Stimulated activated CD8-positive, alpha-beta memory T cell treated with anti-CD3 and anti-CD28 coated beads, Interleukin-4, amount 100 ng/mL, for 4 hours (primary cell): ENCODE data around the gene C17orf58.
"Not testable (repeated sequence)": the region's sequence is repeated elsewhere in the genome, so short reads cannot be mapped to it uniquely, and the experiment has no call there.

ENCODE experiments used
- DNase-seq, 2 donors: peaks; one replicate each; pipeline ENCODE4 v3.0.0-alpha.2; 2020; ENCODE audit warnings: low read depth in 2 of 2, low spot score in 1 of 2

C17orf58 gene

DNA sequence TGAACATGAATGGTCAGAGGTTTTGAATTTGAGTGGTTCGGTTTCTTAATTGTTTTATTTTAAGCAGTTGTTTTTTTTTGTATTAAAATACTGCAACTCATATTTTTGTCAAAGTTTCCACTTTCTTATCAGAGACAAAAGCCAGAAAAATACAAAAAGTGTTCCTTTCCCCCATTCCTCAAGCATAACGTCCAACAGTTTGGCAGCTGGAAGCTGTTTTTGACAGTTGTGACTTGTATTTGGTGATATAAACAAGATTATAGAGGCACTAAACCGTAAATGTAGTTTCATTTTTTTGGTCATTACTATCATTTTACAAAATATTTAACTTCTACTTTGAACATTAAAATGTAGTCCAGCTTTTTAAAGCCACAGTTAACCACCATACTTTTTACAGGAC lies 36.0 kb downstream of the C17orf58 start:
- not testable (repeated sequence) for DNase-seq

DNA sequence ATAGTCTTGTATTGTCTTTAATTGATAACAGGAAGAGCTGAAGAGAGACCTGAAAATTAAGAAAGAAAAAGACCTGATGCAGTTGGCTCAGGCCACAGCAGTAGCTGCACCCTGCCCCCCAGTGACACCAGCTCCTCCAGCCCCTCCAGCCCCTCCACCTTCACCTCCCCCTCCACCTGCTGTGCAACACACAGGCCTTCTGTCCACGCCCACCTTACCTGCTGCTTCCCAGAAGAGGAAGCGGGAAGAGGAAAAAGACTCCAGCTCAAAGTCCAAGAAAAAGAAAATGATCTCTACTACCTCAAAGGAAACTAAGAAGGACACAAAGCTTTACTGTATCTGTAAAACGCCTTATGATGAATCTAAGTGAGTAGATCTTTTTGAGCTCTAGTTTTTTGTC lies 36.8 kb downstream of the C17orf58 start:
- DNase-seq, result no peak

DNA sequence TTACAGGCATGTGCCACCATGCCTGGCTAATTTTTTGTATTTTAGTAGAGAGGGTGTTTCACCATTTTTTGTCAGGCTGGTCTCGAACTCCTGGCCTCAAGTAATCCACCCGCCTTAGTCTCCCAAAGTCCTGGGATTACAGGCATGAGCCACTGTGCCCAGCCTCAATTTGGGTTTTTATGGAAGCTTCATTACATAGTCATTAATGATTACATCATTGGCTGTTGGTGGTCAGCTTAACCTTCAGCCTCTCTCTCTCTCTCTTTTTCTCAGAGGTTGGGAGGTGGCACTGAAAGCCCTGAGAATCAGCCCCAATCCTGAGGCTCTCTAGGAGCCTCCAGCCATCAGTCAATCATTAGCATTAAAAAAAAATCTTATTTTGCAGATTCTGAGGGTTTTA lies 45.3 kb downstream of the C17orf58 start:
- DNase-seq, result no peak

DNA sequence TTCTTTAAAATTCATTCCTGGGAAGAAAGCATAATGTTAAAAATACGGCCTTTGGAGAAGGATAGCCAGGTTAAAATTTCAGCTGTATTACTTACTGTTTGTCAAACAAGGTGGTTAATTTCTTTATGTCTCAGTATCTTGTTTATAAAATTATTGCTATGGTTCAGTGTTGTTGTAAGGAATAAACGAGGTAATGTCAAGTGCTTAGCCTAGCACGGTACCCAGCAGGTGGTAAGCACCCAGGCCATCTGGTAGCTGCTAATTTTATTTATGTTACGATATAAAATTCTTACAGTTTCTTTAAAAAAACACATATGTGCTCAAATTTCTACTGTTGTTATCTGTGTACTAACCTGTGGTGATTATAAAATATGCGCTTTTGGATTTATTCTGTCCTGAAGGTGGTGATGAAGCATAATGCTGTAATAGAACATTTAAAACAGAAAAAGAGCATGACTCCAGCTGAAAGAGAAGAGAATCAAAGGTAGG lies 48.9 kb downstream of the C17orf58 start:
- no peak for DNase-seq

DNA sequence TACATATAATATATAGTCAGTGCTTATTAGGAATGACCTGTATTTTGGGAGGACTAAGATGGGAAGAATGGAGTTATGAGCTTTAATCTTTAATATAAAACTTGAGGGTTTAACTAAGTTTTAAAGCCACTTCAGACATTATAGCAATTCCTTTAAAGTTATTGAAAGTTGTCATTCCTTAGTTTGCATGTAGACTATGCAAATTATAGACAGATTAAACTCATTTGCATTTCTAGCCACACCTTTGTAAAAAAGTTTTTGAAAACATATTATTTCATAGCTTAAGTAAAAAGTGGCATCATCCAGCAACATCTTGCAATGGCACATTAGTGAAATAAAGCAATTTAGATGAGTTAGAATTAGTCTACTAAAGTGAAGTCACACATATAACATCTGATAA lies 49.8 kb downstream of the C17orf58 start:
- DNase-seq, result no peak

DNA sequence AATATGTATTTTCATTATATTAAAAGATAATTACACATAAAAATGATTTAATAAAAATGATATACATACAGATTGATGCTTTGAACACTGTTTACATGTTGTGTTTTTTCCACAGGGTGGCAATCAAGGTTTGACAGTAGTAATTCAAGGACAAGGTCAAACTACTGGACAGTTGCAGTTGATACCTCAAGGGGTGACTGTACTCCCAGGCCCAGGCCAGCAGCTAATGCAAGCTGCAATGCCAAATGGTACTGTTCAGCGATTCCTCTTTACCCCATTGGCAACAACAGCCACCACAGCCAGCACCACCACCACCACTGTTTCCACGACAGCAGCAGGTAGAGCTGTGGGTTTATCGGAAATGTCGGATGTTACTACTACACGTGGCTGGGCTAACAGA lies 52.2 kb downstream of the C17orf58 start:
- DNase-seq, result no peak

DNA sequence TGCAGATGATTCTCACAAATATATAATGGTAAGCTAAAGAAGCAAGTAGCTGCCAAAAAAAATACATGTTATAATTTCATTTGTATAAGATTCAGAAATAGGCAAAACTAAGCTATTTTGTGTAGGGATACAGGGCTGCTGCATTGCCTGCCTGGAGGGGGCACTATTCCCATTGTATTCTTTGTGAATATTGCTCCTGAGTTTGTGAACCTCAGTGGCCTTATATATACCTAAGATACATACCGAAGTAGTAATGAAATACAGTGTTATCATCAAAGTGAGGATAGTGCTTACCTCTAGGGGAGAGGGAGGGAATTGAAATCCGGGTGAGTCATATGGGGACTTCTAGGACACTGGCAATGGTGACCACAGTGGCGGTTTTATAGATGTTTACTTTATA lies 53.5 kb downstream of the C17orf58 start:
- no peak for DNase-seq
